ENCODE results near the gene MSI2. TPM values are rescaled to one million over a fixed set of nuclear protein-coding genes. Genes with fewer than 3 reads are reported as not detected.

Gene MSI2
- total and polyA plus RNA-seq, 2 donors (not counting 1 experiment from before 2014, with no cell fraction given): 16.1 to 196 TPM

DNA sequence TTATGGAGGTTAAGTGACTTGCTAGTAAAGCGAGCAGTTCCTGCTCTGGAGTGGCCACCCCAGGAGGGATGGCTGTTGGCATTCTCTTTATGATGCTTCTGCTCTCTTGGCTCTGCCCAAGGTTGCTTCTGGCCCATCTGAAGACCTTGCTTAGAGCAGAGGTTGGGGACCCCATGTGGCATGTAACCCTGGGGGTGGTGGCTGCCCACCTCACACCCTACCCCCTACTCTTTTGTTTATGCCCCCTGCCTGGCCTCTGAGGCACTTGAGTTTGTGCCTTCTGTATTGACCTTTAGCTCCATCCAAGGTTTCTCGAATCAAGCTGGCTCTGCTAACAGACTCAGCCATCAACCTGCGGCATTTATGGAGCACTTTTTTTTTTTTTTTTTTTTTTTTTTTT is 214.6 kb downstream of the MSI2 start:
- CTCF ChIA-PET: interaction anchor here (0.6 to 0.8 kb wide), 2 partner anchors 10 to 327 kb away, joined by 3 read pairs; no protein-coding TSS in a partner anchor
- 96% methylated on average over 2 of the region's 3 CpGs for WGBS (ENCODE audit: insufficient coverage)

DNA sequence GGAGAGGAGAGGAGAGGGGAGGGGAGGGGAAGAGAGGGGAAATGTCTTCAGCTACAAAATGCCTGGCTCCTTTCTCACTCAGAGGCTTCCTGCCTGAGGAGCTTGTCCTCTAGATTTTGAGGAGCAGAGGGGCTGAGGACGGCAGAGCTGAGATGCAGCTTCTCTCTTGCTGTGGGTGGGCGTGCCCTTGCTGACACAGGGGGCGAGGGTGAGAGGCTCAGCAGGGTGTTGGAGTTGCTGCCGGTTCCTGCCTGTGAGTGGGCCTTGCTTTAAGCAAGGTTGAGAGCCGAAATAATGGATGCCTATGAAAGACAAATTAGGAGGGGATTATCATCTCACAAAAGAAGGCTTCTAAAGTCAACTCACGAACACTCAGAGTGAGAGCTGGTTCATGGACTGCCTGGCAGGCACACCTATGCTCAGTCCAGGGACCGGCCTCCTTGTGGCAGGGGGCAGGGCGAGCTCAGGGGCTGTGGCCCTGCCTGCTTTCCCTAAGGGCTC is 215.6 kb downstream of the MSI2 start:
- H3K79me2 ChIP-seq (ENCODE audit: control insufficient read depth, insufficient read depth, low read length): peaks cover 51% of the 10 kb centered on the region
- ChIA-PET POLR2A (no interaction called here), CTCF (interaction anchor here (0.6 to 2.3 kb wide), 2 partner anchors 11 to 229 kb away, joined by 3 to 11 read pairs; no protein-coding TSS in a partner anchor)
- WGBS (ENCODE audit: insufficient coverage): 76% methylated on average over 7 of the region's 8 CpGs
- H4K20me1 ChIP-seq (ENCODE audit: control insufficient read depth, insufficient read depth, low read length, poor library complexity, severe bottlenecking): peaks cover 34% of the 10 kb centered on the region
- TF ChIP-seq EZH2 (IDR thresholded peaks at IDR 0.05; ENCODE audit: borderline replicate concordance, insufficient read depth, low read depth, low read length, poor library complexity, severe bottlenecking) (no peak), CTCF (IDR thresholded peaks at IDR 0.05) (no peak)
- intact Hi-C loops (cut with micrococcal nuclease): no loop called here
- H3K4me2 ChIP-seq (replicated peaks; ENCODE audit: low read depth, low read length, poor library complexity, severe bottlenecking): no peak overlapping the region
- Mint-ChIP-seq H3K27ac (no peak overlapping the region), H3K9me3 (ENCODE audit: insufficient read depth) (no peaks in the 10 kb centered on the region), H3K27me3 (no peaks in the 10 kb centered on the region), H3K4me1 (peaks cover 36% of the 10 kb centered on the region), H3K4me3 (no peak overlapping the region)
- H3K27me3 ChIP-seq (replicated peaks in 1 of 4; ENCODE audit: control extremely low read depth in 1 of 4, control insufficient read depth in 3 of 4, insufficient read depth in 4 of 4, low read length in 3 of 4): no peaks in the 10 kb centered on the region
- no peak overlapping the region for H3K4me3 ChIP-seq (ENCODE audit: control extremely low read depth in 1 of 5, extremely low read depth in 1 of 5, insufficient read depth in 1 of 5, low read depth in 2 of 5, low read length in 4 of 5)
- H3K9me3 ChIP-seq (ENCODE audit: control extremely low read depth in 1 of 3, control insufficient read depth in 2 of 3, insufficient read depth in 1 of 3, low read length in 2 of 3): no peaks in the 10 kb centered on the region
- H3K36me3 ChIP-seq (replicated peaks in 1 of 2; ENCODE audit: control extremely low read depth in 1 of 2, control insufficient read depth in 1 of 2, extremely low read depth in 1 of 2, insufficient read depth in 2 of 2, low read length in 1 of 2): no peaks in the 10 kb centered on the region
- peaks cover 20 to 24% of the 10 kb centered on the region in 2 donors for H3K4me1 ChIP-seq (ENCODE audit: control insufficient read depth in 2 of 2, insufficient read depth in 2 of 2, low read length in 2 of 2)
- DNase-seq (no peak), ATAC-seq (ENCODE audit: low read depth) (no peak)
- no peak overlapping the region for H3K9ac ChIP-seq (ENCODE audit: low read length)
- H3K27ac ChIP-seq (ENCODE audit: low read length in 2 of 2): no peak overlapping the region
- no peak overlapping the region for H2AFZ ChIP-seq (ENCODE audit: insufficient read depth, low read depth, low read length, poor library complexity, severe bottlenecking)

More for the DNA sequence above, 214.6 kb downstream of the MSI2 start:
- H3K79me2 ChIP-seq (ENCODE audit: control insufficient read depth, insufficient read depth, low read length): peaks cover 54% of the 10 kb centered on the region
- Mint-ChIP-seq H3K27ac (no peak overlapping the region), H3K27me3 (no peaks in the 10 kb centered on the region), H3K4me3 (no peak overlapping the region), H3K9me3 (ENCODE audit: insufficient read depth) (no peaks in the 10 kb centered on the region), H3K4me1 (peaks cover 43% of the 10 kb centered on the region)
- no peak overlapping the region for H3K9ac ChIP-seq (ENCODE audit: low read length)
- H2AFZ ChIP-seq (ENCODE audit: insufficient read depth, low read depth, low read length, poor library complexity, severe bottlenecking): no peak overlapping the region
- no peak overlapping the region for H3K4me3 ChIP-seq (ENCODE audit: control extremely low read depth in 1 of 5, extremely low read depth in 1 of 5, insufficient read depth in 1 of 5, low read depth in 2 of 5, low read length in 4 of 5)
- DNase-seq: no peak
- no peak overlapping the region for H3K27ac ChIP-seq (ENCODE audit: low read length in 2 of 2)
- no peak overlapping the region for H3K4me2 ChIP-seq (replicated peaks; ENCODE audit: low read depth, low read length, poor library complexity, severe bottlenecking)
- POLR2A ChIA-PET: no interaction called here
- no peaks in the 10 kb centered on the region for H3K36me3 ChIP-seq (replicated peaks in 1 of 2; ENCODE audit: control extremely low read depth in 1 of 2, control insufficient read depth in 1 of 2, extremely low read depth in 1 of 2, insufficient read depth in 2 of 2, low read length in 1 of 2)
- no peaks in the 10 kb centered on the region for H3K9me3 ChIP-seq (ENCODE audit: control extremely low read depth in 1 of 3, control insufficient read depth in 2 of 3, insufficient read depth in 1 of 3, low read length in 2 of 3)
- ATAC-seq (ENCODE audit: low read depth): no peak
- intact Hi-C loops (cut with micrococcal nuclease): no loop called here
- TF ChIP-seq EZH2 (IDR thresholded peaks at IDR 0.05; ENCODE audit: borderline replicate concordance, insufficient read depth, low read depth, low read length, poor library complexity, severe bottlenecking) (no peak), CTCF (IDR thresholded peaks at IDR 0.05) (no peak)
- peaks cover 20 to 24% of the 10 kb centered on the region in 2 donors for H3K4me1 ChIP-seq (ENCODE audit: control insufficient read depth in 2 of 2, insufficient read depth in 2 of 2, low read length in 2 of 2)
- no peaks in the 10 kb centered on the region for H3K27me3 ChIP-seq (replicated peaks in 1 of 4; ENCODE audit: control extremely low read depth in 1 of 4, control insufficient read depth in 3 of 4, insufficient read depth in 4 of 4, low read length in 3 of 4)
- peaks cover 28% of the 10 kb centered on the region for H4K20me1 ChIP-seq (ENCODE audit: control insufficient read depth, insufficient read depth, low read length, poor library complexity, severe bottlenecking)

All from B cell (primary cell).